Activated naive CD8-positive, alpha-beta T cell treated with anti-CD3 and anti-CD28 coated beads, Interleukin-2, amount 10 ng/mL, durations not matched to agents 7 days and 5 days (primary cell): ENCODE measurements around the gene ERG28. TPM values are rescaled to one million over a fixed set of nuclear protein-coding genes. Genes with fewer than 3 reads are reported as not detected.

Source experiments
- ATAC-seq: fragments of 150-1000 bp; cut with Tn5 transposase; one replicate; pipeline ENCODE4 v1.10.0; 2021; ENCODE audit warnings: low read depth, moderate library complexity
- POLR2A ChIA-PET: fragments of 350-600 bp; sonication (Branson Sonifier 250); formaldehyde crosslinking; loops from one replicate; lab custom pipeline; 2021; ENCODE audit warnings: antibody characterized with exemption; lab: Charles Lee
- DNase-seq: peaks from one replicate; pipeline ENCODE4 v3.0.0; 2021
- H3K27ac Mint-ChIP-seq: one replicate; pipeline ENCODE4 v1.8.0; 2022; ENCODE audit warnings: mild to moderate bottlenecking, mixed read lengths
- H3K27me3 Mint-ChIP-seq: one replicate; pipeline ENCODE4 v1.8.0; 2022; ENCODE audit warnings: mild to moderate bottlenecking, moderate library complexity, mixed read lengths
- H3K36me3 Mint-ChIP-seq: one replicate; pipeline ENCODE4 v1.8.0; 2021; ENCODE audit warnings: mild to moderate bottlenecking, mixed read lengths
- H3K4me1 Mint-ChIP-seq: one replicate; pipeline ENCODE4 v1.8.0; 2021; ENCODE audit warnings: mixed read lengths
- H3K4me3 Mint-ChIP-seq: one replicate; pipeline ENCODE4 v1.8.0; 2022; ENCODE audit warnings: mild to moderate bottlenecking, moderate library complexity, mixed read lengths
- H3K9me3 Mint-ChIP-seq: one replicate; pipeline ENCODE4 v1.8.0; 2021; ENCODE audit warnings: mixed read lengths
- total RNA-seq, 2 experiments: library from RNA; stranded (reverse); gene quantifications; one replicate each; pipeline ENCODE4 v1.2.3, GENCODE V29; 2021

The ERG28 gene
- total RNA-seq, 2 experiments from 2014 or later, result 16.0 to 16.5 TPM

DNA sequence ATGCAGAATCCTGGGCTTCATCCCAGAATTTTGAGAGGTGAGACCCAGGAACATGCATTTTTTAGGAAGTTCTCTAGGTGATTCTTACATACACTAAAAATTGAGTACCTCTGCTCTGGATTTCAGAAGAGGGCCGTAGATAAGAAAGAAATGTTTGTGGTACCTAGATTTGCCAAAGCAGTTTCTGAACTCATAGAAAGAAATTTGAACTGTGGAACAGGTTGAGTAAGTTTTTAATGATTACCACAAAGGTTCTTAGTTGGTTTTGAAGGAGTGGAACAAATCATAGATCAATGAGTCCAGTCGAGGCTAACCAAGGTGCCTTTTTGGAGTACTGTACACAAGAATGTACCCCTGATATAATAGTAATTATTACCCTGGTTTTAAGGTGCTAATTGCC lies 25.2 kb upstream of the ERG28 start:
- no peaks in the 10 kb centered on the region for H3K4me1 Mint-ChIP-seq
- ATAC-seq (no peak), DNase-seq (no peak)
- H3K27me3 Mint-ChIP-seq, result no peaks in the 10 kb centered on the region
- H3K27ac Mint-ChIP-seq, result no peak overlapping the region
- H3K4me3 Mint-ChIP-seq, result no peak overlapping the region
- peaks cover 17% of the 10 kb centered on the region for H3K36me3 Mint-ChIP-seq
- no peaks in the 10 kb centered on the region for H3K9me3 Mint-ChIP-seq
- POLR2A ChIA-PET, result interaction anchor here (0.7 kb wide), 1 partner anchor 256 kb away, joined by 4 read pairs; no protein-coding TSS in a partner anchor

GRCh38 chr14:75675265-75675960 lies 14.7 kb upstream of the ERG28 start:
- Mint-ChIP-seq H3K27ac (no peak overlapping the region), H3K4me3 (no peak overlapping the region), H3K27me3 (no peaks in the 10 kb centered on the region), H3K9me3 (no peaks in the 10 kb centered on the region), H3K36me3 (peaks cover 36% of the 10 kb centered on the region), H3K4me1 (peaks cover 5% of the 10 kb centered on the region)
- ATAC-seq (no peak), DNase-seq (no peak)
- POLR2A ChIA-PET, result no interaction called here

GRCh38 chr14:75673345-75674035 lies 12.8 kb upstream of the ERG28 start:
- H3K4me1 Mint-ChIP-seq, result peaks cover 5% of the 10 kb centered on the region
- DNase-seq (no peak), ATAC-seq (no peak)
- POLR2A ChIA-PET, result interaction anchor here (1.3 kb wide), 1 partner anchor 12 kb away, joined by 4 read pairs; the partner anchor contains the start of gene TTLL5
- H3K27me3 Mint-ChIP-seq, result no peaks in the 10 kb centered on the region
- no peak overlapping the region for H3K4me3 Mint-ChIP-seq
- no peaks in the 10 kb centered on the region for H3K9me3 Mint-ChIP-seq
- peaks cover 48% of the 10 kb centered on the region for H3K36me3 Mint-ChIP-seq
- H3K27ac Mint-ChIP-seq, result no peak overlapping the region

DNA sequence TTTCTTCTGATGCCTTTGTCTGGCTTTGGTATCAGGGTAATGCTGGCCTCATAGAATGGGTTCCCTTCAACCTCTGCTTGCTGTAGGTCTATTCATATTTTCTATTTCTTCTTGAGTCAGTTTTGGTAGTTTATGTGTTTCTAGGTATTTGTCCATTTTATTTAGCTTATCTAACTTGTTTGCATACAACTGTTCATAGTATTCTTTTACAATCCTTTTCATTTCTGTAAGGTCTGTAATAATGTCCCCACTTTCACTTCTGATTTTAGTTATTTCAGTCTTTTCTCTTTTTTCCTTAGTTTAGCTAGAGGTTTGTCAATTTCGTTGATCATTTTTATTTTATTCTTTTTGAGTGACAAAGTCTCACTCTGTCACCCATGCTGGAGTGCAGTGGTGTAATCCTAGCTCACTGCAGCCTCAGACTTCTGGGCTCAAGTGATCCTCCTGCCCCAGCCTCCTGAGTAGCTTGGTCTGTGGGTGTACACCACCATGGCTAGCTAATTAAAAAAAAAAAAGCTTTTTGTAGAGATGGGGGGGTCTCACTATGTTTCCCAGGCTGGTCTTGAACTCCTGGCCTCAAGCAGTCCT lies 12.0 kb upstream of the ERG28 start:
- Mint-ChIP-seq H3K9me3 (no peaks in the 10 kb centered on the region), H3K4me3 (no peak overlapping the region), H3K27me3 (no peaks in the 10 kb centered on the region), H3K4me1 (peaks cover 5% of the 10 kb centered on the region), H3K27ac (no peak overlapping the region), H3K36me3 (peaks cover 49% of the 10 kb centered on the region)
- POLR2A ChIA-PET, result interaction anchor here (1.3 kb wide), 1 partner anchor 11 kb away, joined by 4 read pairs; the partner anchor contains the start of gene TTLL5
- DNase-seq, result no peak
- no peak for ATAC-seq

DNA sequence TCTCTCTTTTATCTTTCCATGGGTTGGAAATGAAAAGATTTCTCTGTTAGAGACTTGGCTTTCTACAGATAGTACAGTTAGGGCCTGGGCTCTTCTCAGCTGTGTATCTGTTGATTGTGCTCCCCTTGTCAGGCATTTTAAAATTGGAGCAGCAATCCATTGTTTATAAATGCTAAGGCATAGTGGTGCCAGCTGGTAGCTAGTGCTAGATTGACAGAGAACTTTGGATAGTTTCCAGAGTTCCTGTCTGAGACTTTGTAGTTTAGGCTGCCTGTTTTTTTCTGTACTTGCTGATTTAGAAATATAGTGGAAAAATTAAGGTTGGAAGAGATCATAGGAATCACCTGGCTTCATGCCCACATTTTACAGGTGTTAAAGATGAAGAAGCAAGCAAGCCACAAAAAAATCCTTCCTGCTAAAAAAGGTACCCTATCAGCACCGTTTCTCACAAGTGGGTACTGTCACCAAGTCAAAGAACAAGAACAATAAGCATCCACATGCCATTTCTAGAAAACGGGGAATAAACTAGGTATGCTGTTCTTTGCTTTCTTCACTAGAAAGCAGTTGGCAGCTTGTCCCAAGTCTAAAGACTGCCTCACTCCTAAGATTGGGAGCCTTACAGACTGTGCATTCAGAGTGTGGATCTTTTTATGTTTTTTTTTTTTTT lies 6.6 kb upstream of the ERG28 start:
- no peak overlapping the region for H3K27ac Mint-ChIP-seq
- H3K4me1 Mint-ChIP-seq, result peaks cover 5% of the 10 kb centered on the region
- H3K4me3 Mint-ChIP-seq, result no peak overlapping the region
- no peak for DNase-seq
- no peak for ATAC-seq
- H3K36me3 Mint-ChIP-seq, result peaks cover 38% of the 10 kb centered on the region
- POLR2A ChIA-PET, result interaction anchor here (0.6 kb wide), 1 partner anchor 16 kb away, joined by 6 read pairs; no protein-coding TSS in a partner anchor
- no peaks in the 10 kb centered on the region for H3K9me3 Mint-ChIP-seq
- H3K27me3 Mint-ChIP-seq, result no peaks in the 10 kb centered on the region

GRCh38 chr14:75662966-75663365 lies 2.3 kb upstream of the ERG28 start:
- no peak for DNase-seq
- POLR2A ChIA-PET, result no interaction called here
- H3K27ac Mint-ChIP-seq, result no peak overlapping the region
- no peak for ATAC-seq
- no peaks in the 10 kb centered on the region for H3K9me3 Mint-ChIP-seq
- peaks cover 12% of the 10 kb centered on the region for H3K36me3 Mint-ChIP-seq
- H3K4me3 Mint-ChIP-seq, result peak overlapping the region; percentile 52
- H3K27me3 Mint-ChIP-seq, result no peaks in the 10 kb centered on the region
- H3K4me1 Mint-ChIP-seq, result peaks cover 15% of the 10 kb centered on the region

GRCh38 chr14:75661499-75661814 lies 781 bp upstream of the ERG28 start:
- peak overlapping the region; percentile 93 for H3K4me3 Mint-ChIP-seq
- H3K27me3 Mint-ChIP-seq, result no peaks in the 10 kb centered on the region
- POLR2A ChIA-PET, result interaction anchor here (0.5 to 1.8 kb wide), 6 partner anchors 12 to 1372 kb away, joined by 3 to 11 read pairs (median 4); partner anchors contain the start of genes BATF and DLST
- H3K36me3 Mint-ChIP-seq, result peaks cover 6% of the 10 kb centered on the region
- peaks cover 17% of the 10 kb centered on the region for H3K4me1 Mint-ChIP-seq
- DNase-seq (no peak), ATAC-seq (no peak)
- no peaks in the 10 kb centered on the region for H3K9me3 Mint-ChIP-seq
- peak overlapping the region; percentile 67 for H3K27ac Mint-ChIP-seq

- Mint-ChIP-seq H3K4me3 (peak overlapping the region; percentile 93), H3K36me3 (peaks cover 5% of the 10 kb centered on the region), H3K27me3 (no peaks in the 10 kb centered on the region), H3K9me3 (no peaks in the 10 kb centered on the region), H3K4me1 (peaks cover 17% of the 10 kb centered on the region), H3K27ac (peak overlapping the region; percentile 87)
- ATAC-seq (no peak), DNase-seq (no peak)
- POLR2A ChIA-PET, result interaction anchor here (0.7 to 1.8 kb wide), 4 partner anchors 11 to 492 kb away, joined by 3 to 11 read pairs (median 5); partner anchors contain the start of gene BATF
These were observed 442 bp downstream of the ERG28 start for GRCh38 chr14:75660238-75660629.

- no peak overlapping the region for H3K4me3 Mint-ChIP-seq
- DNase-seq (no peak), ATAC-seq (no peak)
- H3K27ac Mint-ChIP-seq, result no peak overlapping the region
- peaks cover 6% of the 10 kb centered on the region for H3K36me3 Mint-ChIP-seq
- POLR2A ChIA-PET, result no interaction called here
- H3K27me3 Mint-ChIP-seq, result no peaks in the 10 kb centered on the region
- no peaks in the 10 kb centered on the region for H3K9me3 Mint-ChIP-seq
- H3K4me1 Mint-ChIP-seq, result peaks cover 19% of the 10 kb centered on the region
These were observed 1.7 kb downstream of the ERG28 start for GRCh38 chr14:75658957-75659356.

GRCh38 chr14:75657331-75657730 lies 3.3 kb downstream of the ERG28 start:
- no peak for DNase-seq
- ATAC-seq, result no peak
- Mint-ChIP-seq H3K27ac (no peak overlapping the region), H3K4me1 (peaks cover 15% of the 10 kb centered on the region), H3K27me3 (no peaks in the 10 kb centered on the region), H3K9me3 (no peaks in the 10 kb centered on the region), H3K36me3 (peaks cover 3% of the 10 kb centered on the region), H3K4me3 (no peak overlapping the region)
- POLR2A ChIA-PET, result no interaction called here

- POLR2A ChIA-PET, result no interaction called here
- peaks cover 8% of the 10 kb centered on the region for H3K36me3 Mint-ChIP-seq
- H3K4me1 Mint-ChIP-seq, result peaks cover 13% of the 10 kb centered on the region
- ATAC-seq (no peak), DNase-seq (no peak)
- H3K27ac Mint-ChIP-seq, result no peak overlapping the region
- H3K4me3 Mint-ChIP-seq, result no peak overlapping the region
- no peaks in the 10 kb centered on the region for H3K9me3 Mint-ChIP-seq
- no peaks in the 10 kb centered on the region for H3K27me3 Mint-ChIP-seq
These were observed 5.4 kb downstream of the ERG28 start for GRCh38 chr14:75655235-75655634.

DNA sequence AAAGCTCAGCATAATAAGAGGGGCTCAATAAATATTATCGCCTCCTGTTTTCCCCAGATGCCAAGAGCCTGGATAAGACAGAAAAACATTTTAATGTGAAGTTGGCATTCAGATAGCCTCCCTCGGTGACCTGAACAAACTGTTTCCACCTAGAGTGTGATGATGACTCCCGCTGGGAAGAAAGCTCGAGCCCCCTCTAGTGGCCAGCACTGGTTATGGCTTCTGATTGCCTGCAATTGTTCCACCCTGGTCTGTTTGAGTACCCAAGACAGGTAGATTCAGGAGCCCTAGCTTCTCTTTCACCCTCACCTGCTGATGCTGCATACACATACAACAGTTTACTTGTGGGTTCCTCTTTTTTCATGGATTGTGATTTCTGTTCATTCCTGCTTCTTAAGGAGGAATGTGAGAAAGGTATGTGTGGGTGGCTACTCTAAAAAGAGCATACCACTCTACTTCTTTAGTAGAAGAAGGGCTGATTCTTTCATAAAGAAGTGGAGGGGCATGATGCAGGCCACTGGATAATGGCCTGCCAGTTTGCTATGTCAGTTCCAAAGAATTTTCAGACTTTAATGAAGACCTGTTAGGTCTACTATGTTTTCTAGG lies 6.4 kb downstream of the ERG28 start:
- POLR2A ChIA-PET, result no interaction called here
- ATAC-seq (peak; percentile 85), DNase-seq (peak; percentile 81)
- Mint-ChIP-seq H3K27ac (no peak overlapping the region), H3K36me3 (peaks cover 17% of the 10 kb centered on the region), H3K4me1 (peaks cover 8% of the 10 kb centered on the region), H3K9me3 (no peaks in the 10 kb centered on the region), H3K4me3 (no peak overlapping the region), H3K27me3 (no peaks in the 10 kb centered on the region)

DNA sequence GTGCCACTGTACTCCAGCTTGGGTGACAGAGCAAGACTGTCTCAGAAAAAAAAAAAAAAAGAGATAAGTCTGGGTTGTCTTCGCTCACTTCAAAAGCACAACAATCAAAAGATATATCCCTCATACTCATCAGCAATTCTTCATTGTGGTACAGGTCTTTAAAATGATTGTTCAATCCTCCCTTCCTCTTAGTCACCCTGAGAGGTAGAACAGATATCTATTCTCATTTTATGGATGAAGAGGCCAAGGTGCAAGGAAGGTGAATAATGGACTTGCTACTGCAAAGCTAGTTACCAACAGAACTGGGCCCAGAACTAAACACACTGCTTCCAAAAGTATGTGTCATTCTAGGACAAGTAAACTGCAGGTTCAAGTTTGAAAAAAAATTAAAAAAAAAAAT lies 7.1 kb downstream of the ERG28 start:
- peaks cover 5% of the 10 kb centered on the region for H3K4me1 Mint-ChIP-seq
- H3K27ac Mint-ChIP-seq, result no peak overlapping the region
- H3K27me3 Mint-ChIP-seq, result no peaks in the 10 kb centered on the region
- H3K36me3 Mint-ChIP-seq, result peaks cover 17% of the 10 kb centered on the region
- H3K4me3 Mint-ChIP-seq, result no peak overlapping the region
- ATAC-seq, result no peak
- no peak for DNase-seq
- POLR2A ChIA-PET, result no interaction called here
- H3K9me3 Mint-ChIP-seq, result no peaks in the 10 kb centered on the region
